Measurements from ENCODE around the gene CD40.

CD40 gene

GRCh38 chr20:46122516-46123481 lies 4.7 kb downstream of the CD40 start:
- DNase-seq (ENCODE audit: low read depth in 2 of 2), result no peak

GRCh38 chr20:46123482-46124245 lies 5.5 kb downstream of the CD40 start:
- no peak for DNase-seq (ENCODE audit: low read depth in 2 of 2)

DNA sequence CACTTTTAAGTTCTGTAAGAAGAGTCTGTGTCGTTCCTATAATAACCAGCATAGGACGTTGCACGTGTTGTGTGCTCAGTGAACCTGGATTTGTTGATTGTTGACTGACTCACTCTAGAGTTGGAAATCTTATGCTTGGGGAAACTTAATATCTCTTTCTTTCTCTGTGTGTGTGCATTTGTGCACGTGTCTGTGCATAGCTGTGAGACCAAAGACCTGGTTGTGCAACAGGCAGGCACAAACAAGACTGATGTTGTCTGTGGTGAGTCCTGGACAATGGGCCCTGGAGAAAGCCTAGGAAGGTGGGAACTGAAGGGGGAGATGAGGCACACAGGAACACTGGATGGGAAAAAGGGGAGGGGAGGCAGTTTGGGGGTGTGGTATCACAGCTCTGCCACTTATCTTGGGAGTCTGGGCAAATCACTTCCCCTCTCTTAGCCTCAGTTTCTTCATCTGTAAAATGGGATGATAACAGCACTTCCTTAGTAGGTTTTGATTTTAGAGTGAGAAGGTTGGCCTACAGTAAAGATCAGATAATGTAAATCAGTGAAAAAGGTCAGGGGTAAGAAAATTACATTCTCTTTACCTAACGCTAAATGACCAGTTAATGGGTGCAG lies 8.4 kb downstream of the CD40 start:
- DNase-seq (ENCODE audit: low read depth in 2 of 2), result no peak

- no peak for DNase-seq (ENCODE audit: low read depth in 2 of 2)
Measured at GRCh38 chr20:46127396-46128010, 9.4 kb downstream of the CD40 start.

GRCh38 chr20:46128310-46129151 lies 10.4 kb downstream of the CD40 start:
- DNase-seq (ENCODE audit: low read depth in 2 of 2), result no peak

- DNase-seq (ENCODE audit: low read depth in 2 of 2), result no peak
Measured at GRCh38 chr20:46129955-46130481, 11.9 kb downstream of the CD40 start.

DNA sequence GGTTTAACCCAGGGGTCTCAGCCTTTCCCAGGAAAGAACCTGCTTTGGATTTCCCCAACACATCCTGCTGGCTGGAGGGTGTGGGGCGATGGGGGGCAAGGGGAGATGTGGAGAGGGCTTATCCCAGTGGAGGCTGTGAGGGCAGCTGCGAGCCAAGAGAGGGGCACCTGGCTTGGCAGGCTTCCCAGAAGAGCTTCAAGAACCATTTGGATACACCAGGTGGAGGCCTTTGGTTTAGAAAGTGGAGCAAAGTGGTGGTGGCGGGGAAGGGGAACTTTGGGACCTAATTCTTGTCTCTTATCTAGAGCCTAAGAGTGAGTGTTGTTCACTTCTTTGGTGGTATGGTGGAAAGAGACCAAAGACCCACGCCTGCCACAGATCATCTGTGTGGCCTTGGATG lies 12.4 kb downstream of the CD40 start:
- DNase-seq (ENCODE audit: low read depth in 2 of 2), result no peak

DNA sequence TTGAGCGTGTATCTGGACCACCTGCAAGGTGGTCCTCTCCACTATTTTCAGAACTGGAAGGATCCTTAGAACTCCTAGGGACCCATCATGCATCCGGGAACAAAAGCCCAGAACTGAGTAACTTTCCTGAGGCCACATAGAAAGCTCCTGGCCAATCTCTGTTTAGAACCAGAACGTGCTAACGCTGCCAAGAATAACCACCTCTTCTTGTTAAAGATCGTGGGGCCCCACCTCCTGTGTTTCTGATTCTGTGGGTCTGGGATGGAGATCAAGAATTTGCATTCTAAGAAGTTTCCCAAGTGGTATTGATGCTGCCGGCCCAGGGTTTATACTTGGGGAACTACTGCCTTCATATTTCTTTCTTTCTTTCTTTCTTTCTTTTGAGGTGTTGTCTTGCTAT lies 13.3 kb downstream of the CD40 start:
- DNase-seq (ENCODE audit: low read depth in 2 of 2), result no peak

DNA sequence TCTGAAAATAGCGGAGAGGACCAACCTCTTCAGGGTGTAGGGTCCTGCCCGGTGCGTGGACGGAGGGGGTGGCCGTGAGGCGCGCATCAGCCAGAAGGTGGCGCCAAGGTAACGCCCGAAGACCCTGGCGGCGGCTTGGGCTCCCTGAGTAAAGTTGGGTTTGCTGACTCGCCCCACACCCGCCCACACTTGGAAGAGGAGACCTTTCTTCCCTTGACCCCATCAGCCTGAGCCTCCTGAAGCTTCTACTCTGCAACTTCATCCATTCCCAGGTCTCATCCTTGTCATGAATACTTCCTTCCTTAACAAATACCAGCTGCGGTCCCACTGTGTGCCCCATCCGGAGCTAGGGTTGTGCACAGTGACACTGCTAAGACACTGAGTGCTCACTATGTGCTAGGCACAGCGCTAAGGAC lies 14.6 kb downstream of the CD40 start:
- DNase-seq (ENCODE audit: low read depth in 2 of 2), result peak; percentile 12 to 19

DNA sequence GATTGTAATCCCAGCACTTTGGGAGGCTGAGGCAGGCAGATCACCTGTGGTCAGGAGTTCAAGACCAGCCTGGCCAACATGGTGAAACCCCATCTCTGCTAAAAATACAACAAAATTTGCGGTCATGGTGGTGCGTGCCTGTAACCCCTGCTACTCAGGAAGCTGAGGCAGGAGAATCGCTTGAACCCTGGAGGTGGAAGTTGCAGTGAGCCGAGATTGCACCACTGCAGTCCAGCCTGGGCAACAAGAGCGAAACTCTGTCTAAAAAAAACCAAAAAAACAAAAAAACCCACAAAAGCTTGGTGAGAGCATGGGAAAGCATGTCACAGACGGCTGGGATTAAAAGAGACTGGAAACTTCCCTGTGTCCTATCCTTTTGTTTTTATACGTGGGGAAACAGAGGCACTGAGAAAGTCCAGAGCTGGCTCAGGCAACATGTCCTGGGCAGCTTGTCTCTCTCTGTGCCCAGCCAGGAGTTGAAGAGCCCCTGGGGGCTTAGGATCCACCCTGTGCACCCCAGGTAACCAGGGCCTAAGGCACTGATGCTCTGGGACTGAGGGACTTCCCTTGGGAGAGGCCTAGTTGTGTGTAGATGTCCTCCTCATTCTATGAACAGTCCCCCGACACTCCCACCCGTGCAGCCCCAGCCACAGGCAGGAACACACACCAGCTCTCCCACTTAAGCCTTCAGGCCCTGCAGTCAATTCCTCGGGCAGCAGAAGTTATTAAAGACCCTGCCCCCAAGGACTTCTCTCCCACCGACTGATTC lies 16.0 kb downstream of the CD40 start:
- DNase-seq (ENCODE audit: low read depth in 2 of 2), result no peak

DNA sequence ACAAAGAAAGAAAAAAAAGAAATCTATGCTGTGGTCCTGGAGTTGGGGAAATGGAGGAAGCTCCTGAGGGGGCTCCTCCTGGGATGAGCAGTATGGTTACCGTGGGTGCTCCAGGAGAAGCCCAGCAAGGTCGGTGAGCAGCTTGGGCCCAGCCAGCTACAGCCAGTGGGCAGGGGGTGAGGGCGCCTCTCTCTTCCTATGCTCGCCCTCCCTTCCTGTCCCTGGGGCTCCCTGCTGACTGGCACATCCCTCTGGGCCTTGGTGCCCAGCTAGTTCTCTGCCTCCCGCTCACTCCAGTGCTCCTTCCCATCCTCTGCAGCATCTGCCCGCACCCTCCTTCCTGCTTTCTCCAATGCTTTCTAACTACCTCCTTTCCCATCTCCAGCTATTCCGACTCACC lies 16.6 kb downstream of the CD40 start:
- DNase-seq (ENCODE audit: low read depth in 2 of 2), result no peak

- DNase-seq (ENCODE audit: low read depth in 2 of 2), result no peak
Measured at GRCh38 chr20:46135856-46136633, 17.9 kb downstream of the CD40 start.

GRCh38 chr20:46137816-46138215 lies 19.7 kb downstream of the CD40 start:
- DNase-seq (ENCODE audit: low read depth in 2 of 2), result no peak

GRCh38 chr20:46139266-46139889 lies 21.3 kb downstream of the CD40 start:
- DNase-seq (ENCODE audit: low read depth in 2 of 2), result no peak

DNA sequence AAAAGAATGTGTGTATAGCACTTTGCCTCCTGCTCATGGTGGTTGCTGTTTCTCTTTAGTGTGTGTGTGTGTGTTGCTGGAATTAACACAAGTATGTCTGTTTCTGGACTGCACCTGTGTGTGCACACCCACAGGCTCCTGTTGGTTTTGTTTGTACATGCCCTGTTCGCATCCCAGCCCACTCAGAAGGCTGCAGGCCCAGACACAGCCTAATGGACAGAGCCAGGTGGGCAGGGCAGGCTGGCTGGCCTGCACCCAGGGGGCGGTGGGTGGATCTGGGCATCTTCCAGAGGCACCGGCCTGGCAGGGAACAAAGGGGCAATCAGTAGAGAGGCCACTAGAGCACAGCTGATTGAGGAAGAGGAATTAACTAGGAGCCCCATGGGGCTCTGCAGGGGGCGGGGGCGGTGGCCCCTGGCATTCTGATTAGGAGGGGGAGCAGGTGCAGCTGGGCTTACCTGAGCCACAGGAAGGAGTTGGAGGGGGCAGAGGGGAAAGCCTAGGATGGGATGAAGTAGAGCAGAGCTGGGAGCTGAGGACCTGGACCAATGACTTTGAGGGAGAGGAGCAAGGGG lies 21.9 kb downstream of the CD40 start:
- no peak for DNase-seq (ENCODE audit: low read depth in 2 of 2)

DNA sequence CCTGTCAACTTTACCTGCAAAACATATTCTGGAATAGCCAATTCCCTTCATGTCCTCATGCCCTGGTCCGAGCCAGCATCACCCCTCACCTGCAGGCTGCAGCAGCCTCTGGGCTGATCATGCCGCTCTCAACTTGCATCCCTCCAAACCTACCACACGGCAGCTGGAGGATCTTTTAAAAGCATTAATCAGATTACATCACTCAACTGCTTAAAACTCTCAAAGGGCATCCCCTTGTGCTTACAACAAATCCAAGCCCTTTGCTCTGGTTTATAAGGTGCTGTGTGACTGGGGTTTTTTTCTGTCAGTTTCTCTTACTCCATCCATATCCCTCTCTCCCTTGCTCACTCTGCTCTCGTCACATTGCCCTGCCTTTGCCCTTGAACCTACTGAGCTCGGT lies 24.0 kb downstream of the CD40 start:
- DNase-seq (ENCODE audit: low read depth in 2 of 2), result no peak

- DNase-seq (ENCODE audit: low read depth in 2 of 2), result no peak
Measured at GRCh38 chr20:46144432-46145025, 26.4 kb downstream of the CD40 start.

DNA sequence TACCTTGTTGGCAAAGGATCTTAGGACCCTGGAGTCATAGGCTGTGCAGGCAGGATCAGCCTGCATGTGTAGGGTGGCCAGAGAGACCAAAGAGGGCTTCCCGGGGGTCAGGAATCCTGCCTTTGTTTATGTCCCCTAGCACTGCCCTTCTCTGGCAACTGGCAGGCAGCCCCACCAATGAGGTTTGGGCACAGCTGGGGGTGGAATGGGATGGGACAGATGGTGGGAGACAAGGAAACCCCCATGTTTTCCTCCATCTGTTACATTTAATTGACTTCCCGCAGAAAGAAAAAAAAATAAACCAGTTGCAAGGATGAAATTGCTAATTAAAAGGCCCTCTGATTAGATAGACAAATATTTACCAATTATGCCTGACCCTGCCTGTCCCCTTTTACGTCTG lies 27.6 kb downstream of the CD40 start:
- DNase-seq (ENCODE audit: low read depth in 2 of 2), result no peak

All from activated CD8-positive, alpha-beta memory T cell treated with anti-CD3 and anti-CD28 coated beads for 4 hours (primary cell).